DND-41 (cell line): ENCODE measurements around the gene CDH23.

Experiments
- ATAC-seq: fragments of 200-7000 bp; cut with Tn5 transposase; 3 replicates; pipeline ENCODE4 v1.9.1; 2021; ENCODE audit warnings: low read depth; ENCODE audit not compliant: insufficient read depth
- DNase-seq: peaks from one replicate; pipeline ENCODE4 v3.0.0-alpha.2; 2020
- H2AFZ ChIP-seq: 2 replicates; pipeline ENCODE4 v1.6.0; 2012; ENCODE audit warnings: low read depth, low read length
- H3K27ac ChIP-seq: 2 replicates; pipeline ENCODE4 v1.5.1; 2012; ENCODE audit warnings: low read length, inconsistent platforms
- H3K27me3 ChIP-seq: fragments of 200-600 bp; sonication (generic); 2 replicates; pipeline ENCODE4 v1.6.0; 2012; ENCODE audit warnings: low read length, mild to moderate bottlenecking, inconsistent platforms; ENCODE audit not compliant: insufficient read depth, poor library complexity
- H3K36me3 ChIP-seq: 2 replicates; pipeline ENCODE4 v1.5.1; 2012; ENCODE audit warnings: low read length, inconsistent platforms; ENCODE audit not compliant: insufficient read depth
- H3K4me1 ChIP-seq: 2 replicates; pipeline ENCODE4 v1.5.1; 2012; ENCODE audit warnings: mild to moderate bottlenecking, low read length; ENCODE audit not compliant: insufficient read depth
- H3K4me2 ChIP-seq: 2 replicates; pipeline ENCODE4 v1.6.0; 2012; ENCODE audit warnings: mild to moderate bottlenecking, moderate library complexity, low read length, inconsistent platforms; ENCODE audit not compliant: insufficient read depth
- H3K4me3 ChIP-seq, 2 experiments: fragments of 200-600 bp in 1 of 2; shearing (Covaris generic) in 1 of 2; 2 replicates each; pipeline ENCODE4 v1.5.1; 2012 to 2016; ENCODE audit warnings: inconsistent platforms in 2 of 2, low read length in 2 of 2, mild to moderate bottlenecking in 2 of 2, low read depth in 1 of 2, moderate library complexity in 1 of 2
- H3K79me2 ChIP-seq: 2 replicates; pipeline ENCODE4 v1.6.0; 2012; ENCODE audit warnings: low read length, inconsistent platforms; ENCODE audit not compliant: insufficient read depth
- H3K9ac ChIP-seq: 2 replicates; pipeline ENCODE4 v1.6.0; 2012; ENCODE audit warnings: low read depth, mild to moderate bottlenecking, inconsistent platforms, low read length, moderate library complexity
- H3K9me3 ChIP-seq: 2 replicates; pipeline ENCODE4 v1.5.1; 2012; ENCODE audit warnings: low read length, moderate library complexity, mild to moderate bottlenecking, inconsistent platforms; ENCODE audit not compliant: insufficient read depth, severe bottlenecking
- H4K20me1 ChIP-seq: 2 replicates; pipeline ENCODE4 v1.6.0; 2012; ENCODE audit warnings: low read length; ENCODE audit not compliant: insufficient read depth
- CTCF ChIP-seq: IDR thresholded peaks from 2 replicates; pipeline ENCODE4 v1.5.1; 2012; ENCODE audit warnings: borderline replicate concordance, low read length, moderate library complexity, mild to moderate bottlenecking; ENCODE audit not compliant: poor library complexity, severe bottlenecking; ENCODE audit errors: extremely low read depth
- EZH2 ChIP-seq: IDR thresholded peaks from 3 replicates; pipeline ENCODE4 v1.6.1; 2012; ENCODE audit warnings: borderline replicate concordance, low read depth, mild to moderate bottlenecking, moderate library complexity, low read length, inconsistent platforms; ENCODE audit not compliant: severe bottlenecking

The CDH23 gene

GRCh38 chr10:71577345-71577744, 180.6 kb downstream of the CDH23 start:
- H3K27me3 ChIP-seq = peaks cover 3% of the 10 kb centered on the region
- H3K4me1 ChIP-seq = no peaks in the 10 kb centered on the region
- no peaks in the 10 kb centered on the region for H3K36me3 ChIP-seq
- no peak overlapping the region for H3K4me3 ChIP-seq
- H3K27ac ChIP-seq = no peak overlapping the region
- TF ChIP-seq CTCF = no peak
- TF ChIP-seq EZH2 = no peak
- no peaks in the 10 kb centered on the region for H3K79me2 ChIP-seq
- no peak for ATAC-seq
- no peaks in the 10 kb centered on the region for H3K9me3 ChIP-seq
- H3K4me2 ChIP-seq = no peak overlapping the region
- H4K20me1 ChIP-seq = 0 out of 2 replicates have a peak, but pooled peaks cover 6% of the 10 kb centered on the region
- H2AFZ ChIP-seq = no peak overlapping the region
- H3K9ac ChIP-seq = no peak overlapping the region
- no peak for DNase-seq

- no peak overlapping the region for H3K4me3 ChIP-seq
- H3K36me3 ChIP-seq = no peaks in the 10 kb centered on the region
- no peaks in the 10 kb centered on the region for H3K79me2 ChIP-seq
- H3K27ac ChIP-seq = no peak overlapping the region
- DNase-seq = no peak
- H2AFZ ChIP-seq = no peak overlapping the region
- no peak overlapping the region for H3K9ac ChIP-seq
- no peak for TF ChIP-seq EZH2
- no peak for TF ChIP-seq CTCF
- ATAC-seq = no peak
- H4K20me1 ChIP-seq = 0 out of 2 replicates have a peak, but pooled peaks cover 6% of the 10 kb centered on the region
- H3K4me1 ChIP-seq = no peaks in the 10 kb centered on the region
- peaks cover 3% of the 10 kb centered on the region for H3K27me3 ChIP-seq
- no peaks in the 10 kb centered on the region for H3K9me3 ChIP-seq
- H3K4me2 ChIP-seq = no peak overlapping the region
Measured at GRCh38 chr10:71578069-71578468, 181.3 kb downstream of the CDH23 start.

DNA sequence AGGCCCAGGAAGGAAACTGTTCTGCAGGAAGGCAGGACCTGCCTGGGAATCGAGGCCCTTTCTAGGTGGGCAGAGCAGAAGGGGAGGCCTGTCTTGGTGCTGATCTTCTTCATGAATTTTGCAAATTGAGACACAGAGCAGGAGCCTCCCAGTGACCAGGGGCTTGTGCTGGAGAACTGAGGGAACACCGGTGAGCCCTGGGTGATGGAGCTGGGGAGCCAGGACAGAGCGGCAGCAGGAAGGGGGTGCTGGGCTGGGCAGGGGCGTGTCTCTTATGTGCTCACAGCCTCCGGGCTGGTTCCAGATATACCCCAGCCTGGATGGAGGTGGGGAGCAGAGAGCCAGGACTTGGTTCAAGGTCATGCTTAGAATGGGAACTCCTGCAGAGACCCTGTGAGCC, 182.9 kb downstream of the CDH23 start:
- Histone ChIP-seq H2AFZ (no peak overlapping the region), H3K4me2 (no peak overlapping the region), H3K4me1 (no peaks in the 10 kb centered on the region), H3K27ac (no peak overlapping the region), H4K20me1 (0 out of 2 replicates have a peak, but pooled peaks cover 6% of the 10 kb centered on the region), H3K4me3 (no peak overlapping the region), H3K9me3 (no peaks in the 10 kb centered on the region), H3K36me3 (no peaks in the 10 kb centered on the region), H3K79me2 (no peaks in the 10 kb centered on the region), H3K9ac (no peak overlapping the region), H3K27me3 (peaks cover under 1% of the 10 kb centered on the region)
- no peak for ATAC-seq
- no peak for TF ChIP-seq EZH2
- no peak for DNase-seq

DNA sequence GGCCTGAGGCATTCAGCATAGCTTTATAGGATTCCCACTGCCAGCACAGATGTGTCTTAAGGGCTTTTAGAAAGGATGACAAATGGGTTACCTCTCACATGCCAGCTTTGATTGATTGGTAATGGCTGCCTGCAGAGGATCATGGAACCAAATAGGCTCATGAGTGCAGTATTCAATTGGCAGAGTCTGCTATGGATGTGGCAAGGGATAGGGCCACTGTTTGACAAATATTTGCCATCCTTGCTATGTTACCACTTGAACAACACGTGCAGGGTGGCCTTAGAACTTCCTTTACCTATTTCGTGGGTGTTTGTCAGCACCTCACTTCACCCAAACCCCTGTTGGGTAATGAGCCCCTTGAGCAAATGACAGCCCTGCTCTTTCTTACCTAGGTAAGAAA, 183.7 kb downstream of the CDH23 start:
- H3K79me2 ChIP-seq = no peaks in the 10 kb centered on the region
- H3K4me1 ChIP-seq = no peaks in the 10 kb centered on the region
- peaks cover 6% of the 10 kb centered on the region for H3K27me3 ChIP-seq
- TF ChIP-seq CTCF = no peak
- TF ChIP-seq EZH2 = no peak
- DNase-seq (no peak), ATAC-seq (no peak)
- no peaks in the 10 kb centered on the region for H3K36me3 ChIP-seq
- H3K27ac ChIP-seq = no peak overlapping the region
- H3K9me3 ChIP-seq = no peaks in the 10 kb centered on the region
- no peak overlapping the region for H3K9ac ChIP-seq
- 0 out of 2 replicates have a peak, but pooled peaks cover 6% of the 10 kb centered on the region for H4K20me1 ChIP-seq
- H2AFZ ChIP-seq = no peak overlapping the region
- no peak overlapping the region for H3K4me3 ChIP-seq
- H3K4me2 ChIP-seq = no peak overlapping the region
